B cell (primary cell): ENCODE data around the gene PML. TPM values are rescaled to one million over a fixed set of nuclear protein-coding genes. Genes with fewer than 3 reads are reported as not detected.

Experiments used
- ATAC-seq: fragments of 200-7000 bp; cut with Tn5 transposase; one replicate; pipeline ENCODE4 v1.10.0; 2021; ENCODE audit warnings: low read depth, mild to moderate bottlenecking, moderate number of reproducible peaks, moderate library complexity
- CTCF ChIA-PET: fragments of 350-600 bp; sonication (Branson Sonifier 250); formaldehyde crosslinking; loops from one replicate; lab custom pipeline; 2021; ENCODE audit warnings: antibody characterized with exemption, inconsistent platforms; lab: Charles Lee
- POLR2A ChIA-PET: fragments of 350-600 bp; sonication (Branson Sonifier 250); formaldehyde crosslinking; loops from one replicate; lab custom pipeline; 2021; ENCODE audit warnings: antibody characterized with exemption; lab: Charles Lee
- DNase-seq: peaks from one replicate; pipeline ENCODE4 v3.0.0; 2013
- H2AFZ ChIP-seq: 2 replicates; pipeline ENCODE4 v1.6.1; 2012; ENCODE audit warnings: mild to moderate bottlenecking, low read depth, low read length; ENCODE audit not compliant: insufficient read depth, poor library complexity, severe bottlenecking
- H3K27ac ChIP-seq, 2 donors: 1 replicate in 1 of 2; 2 replicates in 1 of 2; pipeline ENCODE4 v1.5.1; 2012 to 2013; ENCODE audit warnings: low read length in 2 of 2, mild to moderate bottlenecking in 2 of 2, moderate library complexity in 1 of 2
- H3K27me3 ChIP-seq, 4 experiments: fragments of 200-600 bp in 1 of 4; sonication (generic) in 1 of 4; replicated peaks in 1 of 4; 1 replicate in 2 of 4; 2 replicates in 2 of 4; pipeline versions ENCODE4 v1.6.1 to v1.7.0; 2013 to 2016; ENCODE audit warnings: low read length in 3 of 4, mild to moderate bottlenecking in 2 of 4, mixed read lengths in 1 of 4, moderate library complexity in 1 of 4; ENCODE audit not compliant: insufficient read depth in 4 of 4, control insufficient read depth in 3 of 4; ENCODE audit errors: control extremely low read depth in 1 of 4
- H3K36me3 ChIP-seq, 2 experiments: replicated peaks in 1 of 2; 1 replicate in 1 of 2; 2 replicates in 1 of 2; pipeline versions ENCODE4 v1.6.1 to v1.7.1; 2013; ENCODE audit warnings: low read length in 1 of 2; ENCODE audit not compliant: insufficient read depth in 2 of 2, control insufficient read depth in 1 of 2; ENCODE audit errors: control extremely low read depth in 1 of 2, extremely low read depth in 1 of 2
- H3K4me1 ChIP-seq, 2 donors: fragments of 200-600 bp in 1 of 2; sonication (generic) in 1 of 2; 1 replicate in 1 of 2; 2 replicates in 1 of 2; pipeline versions ENCODE4 v1.5.1 to v1.6.1; 2013 to 2017; ENCODE audit warnings: low read length in 2 of 2; ENCODE audit not compliant: control insufficient read depth in 2 of 2, insufficient read depth in 2 of 2
- H3K4me2 ChIP-seq: replicated peaks from 2 replicates; pipeline ENCODE3; 2012; ENCODE audit warnings: mild to moderate bottlenecking, low read depth, low read length; ENCODE audit not compliant: poor library complexity, severe bottlenecking
- H3K4me3 ChIP-seq, 5 experiments: fragments of 200-600 bp in 1 of 5; sonication (generic) in 1 of 5; 1 replicate in 3 of 5; 2 replicates in 2 of 5; pipeline versions ENCODE4 v1.5.1 to v1.7.0; 2011 to 2016; ENCODE audit warnings: low read length in 4 of 5, mild to moderate bottlenecking in 4 of 5, low read depth in 2 of 5, control low read depth in 1 of 5, moderate library complexity in 1 of 5; ENCODE audit not compliant: insufficient read depth in 1 of 5; ENCODE audit errors: control extremely low read depth in 1 of 5, extremely low read depth in 1 of 5
- H3K79me2 ChIP-seq: fragments of 200-600 bp; sonication (generic); one replicate; pipeline ENCODE4 v1.6.0; 2016; ENCODE audit warnings: low read length; ENCODE audit not compliant: control insufficient read depth, insufficient read depth
- H3K9ac ChIP-seq: fragments of 200-600 bp; sonication (generic); 2 replicates; pipeline ENCODE4 v1.6.1; 2017; ENCODE audit warnings: mild to moderate bottlenecking, low read length, moderate library complexity
- H3K9me3 ChIP-seq, 3 donors: one replicate each; pipeline versions ENCODE4 v1.6.1 to v1.7.1; 2013; ENCODE audit warnings: low read length in 2 of 3; ENCODE audit not compliant: control insufficient read depth in 2 of 3, insufficient read depth in 1 of 3; ENCODE audit errors: control extremely low read depth in 1 of 3
- H4K20me1 ChIP-seq: 2 replicates; pipeline ENCODE4 v1.6.0; 2012; ENCODE audit warnings: mild to moderate bottlenecking, low read length; ENCODE audit not compliant: insufficient read depth, control insufficient read depth, poor library complexity, severe bottlenecking
- H3K27ac Mint-ChIP-seq: one replicate; pipeline ENCODE4 v1.8.0; 2021; ENCODE audit warnings: mixed read lengths
- H3K27me3 Mint-ChIP-seq: one replicate; pipeline ENCODE4 v1.8.0; 2021; ENCODE audit warnings: mixed read lengths
- H3K4me1 Mint-ChIP-seq: one replicate; pipeline ENCODE4 v1.8.0; 2021; ENCODE audit warnings: mixed read lengths
- H3K4me3 Mint-ChIP-seq: one replicate; pipeline ENCODE4 v1.8.0; 2021; ENCODE audit warnings: mixed read lengths
- H3K9me3 Mint-ChIP-seq: one replicate; pipeline ENCODE4 v1.8.0; 2022; ENCODE audit warnings: mixed read lengths; ENCODE audit not compliant: insufficient read depth
- EZH2 ChIP-seq: IDR thresholded peaks from 2 replicates; pipeline ENCODE4 v1.6.1; 2012; ENCODE audit warnings: borderline replicate concordance, low read depth, mild to moderate bottlenecking, moderate library complexity, low read length; ENCODE audit not compliant: insufficient read depth, poor library complexity, severe bottlenecking
- WGBS: methylation state at CpG from one replicate; pipeline ENCODE4 v1.1.5; 2013; ENCODE audit warnings: missing lambda C conversion rate; ENCODE audit not compliant: insufficient coverage; 5-methylcytosine and 5-hydroxymethylcytosine counted together
- intact Hi-C: fragments of 100-400 bp; cut with micrococcal nuclease; formaldehyde crosslinking; loops from one replicate; pipeline ENCODE4 v1.10.0; 2022
- polyA plus RNA-seq: library from polyadenylated mRNA; depleted of rRNA; stranded (reverse); fragments of >200 nt; gene quantifications from 2 replicates; pipeline ENCODE4 v1.2.3, GENCODE V29; 2012
- total RNA-seq, 2 donors: library from RNA; stranded (reverse); fragments of 120-200 nt in 1 of 2; gene quantifications; 1 replicate in 1 of 2; 2 replicates in 1 of 2; pipeline versions ENCODE4 v1.2.3 to v1.2.4, GENCODE V29; 2013 to 2022
- TF ChIP-seq, protein P1 (sequence below): fragments of 200-600 bp; IDR thresholded peaks from one replicate; pipeline ENCODE4 v1.8.0; 2022; ENCODE audit warnings: antibody characterized with exemption, mild to moderate bottlenecking

PML gene
- total and polyA plus RNA-seq, 2 donors (not counting 1 experiment from before 2014, with no cell fraction given), result 59.2 to 66.3 TPM

GRCh38 chr15:73955861-73956742 lies 38.4 kb upstream of the PML start:
- TF ChIP-seq, protein P1, sequence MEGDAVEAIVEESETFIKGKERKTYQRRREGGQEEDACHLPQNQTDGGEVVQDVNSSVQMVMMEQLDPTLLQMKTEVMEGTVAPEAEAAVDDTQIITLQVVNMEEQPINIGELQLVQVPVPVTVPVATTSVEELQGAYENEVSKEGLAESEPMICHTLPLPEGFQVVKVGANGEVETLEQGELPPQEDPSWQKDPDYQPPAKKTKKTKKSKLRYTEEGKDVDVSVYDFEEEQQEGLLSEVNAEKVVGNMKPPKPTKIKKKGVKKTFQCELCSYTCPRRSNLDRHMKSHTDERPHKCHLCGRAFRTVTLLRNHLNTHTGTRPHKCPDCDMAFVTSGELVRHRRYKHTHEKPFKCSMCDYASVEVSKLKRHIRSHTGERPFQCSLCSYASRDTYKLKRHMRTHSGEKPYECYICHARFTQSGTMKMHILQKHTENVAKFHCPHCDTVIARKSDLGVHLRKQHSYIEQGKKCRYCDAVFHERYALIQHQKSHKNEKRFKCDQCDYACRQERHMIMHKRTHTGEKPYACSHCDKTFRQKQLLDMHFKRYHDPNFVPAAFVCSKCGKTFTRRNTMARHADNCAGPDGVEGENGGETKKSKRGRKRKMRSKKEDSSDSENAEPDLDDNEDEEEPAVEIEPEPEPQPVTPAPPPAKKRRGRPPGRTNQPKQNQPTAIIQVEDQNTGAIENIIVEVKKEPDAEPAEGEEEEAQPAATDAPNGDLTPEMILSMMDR, result no peak
- TF ChIP-seq EZH2, result no peak
- Histone ChIP-seq H3K27ac (no peak overlapping the region), H3K27me3 (peaks cover 0 to 10% (median 0%) of the 10 kb centered on the region in 4 experiments), H3K36me3 (no peaks in the 10 kb centered on the region), H2AFZ (no peak overlapping the region), H3K4me1 (peaks cover 15 to 16% of the 10 kb centered on the region in 2 donors), H3K4me2 (no peak overlapping the region), H4K20me1 (no peaks in the 10 kb centered on the region), H3K4me3 (no peak overlapping the region), H3K79me2 (no peaks in the 10 kb centered on the region), H3K9me3 (no peaks in the 10 kb centered on the region), H3K9ac (no peak overlapping the region)
- Mint-ChIP-seq H3K4me3 (no peak overlapping the region), H3K27me3 (peaks cover 12% of the 10 kb centered on the region), H3K4me1 (peaks cover 12% of the 10 kb centered on the region), H3K27ac (no peak overlapping the region), H3K9me3 (no peaks in the 10 kb centered on the region)
- POLR2A ChIA-PET, result no interaction called here
- intact Hi-C loops, result no loop called here
- WGBS, result 91% methylated on average over 8 of the region's 12 CpGs
- DNase-seq (no peak), ATAC-seq (no peak)
- CTCF ChIA-PET, result no interaction called here

DNA sequence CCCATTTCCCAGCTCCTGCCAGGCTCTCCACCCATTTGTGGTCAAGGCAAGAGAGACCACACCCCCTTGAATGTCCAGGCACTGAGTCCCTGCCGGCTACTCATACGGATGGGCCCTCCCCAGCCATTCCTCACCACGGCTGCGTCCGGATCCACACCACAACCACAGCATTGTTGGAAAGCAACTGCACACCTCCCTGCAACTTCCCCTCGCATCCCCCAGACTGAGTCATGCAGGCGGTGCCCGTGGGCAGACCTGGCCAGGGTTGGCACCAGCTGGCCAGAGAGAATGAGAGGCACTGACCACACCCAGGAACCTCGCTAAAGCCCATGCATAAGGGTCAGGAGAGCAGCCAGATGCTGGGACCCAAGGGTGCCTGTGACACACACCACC lies 37.8 kb upstream of the PML start:
- peaks cover 12% of the 10 kb centered on the region in 2 donors for H3K4me1 ChIP-seq
- Mint-ChIP-seq H3K27me3 (peaks cover 9% of the 10 kb centered on the region), H3K9me3 (no peaks in the 10 kb centered on the region), H3K4me3 (no peak overlapping the region), H3K27ac (no peak overlapping the region), H3K4me1 (peaks cover 10% of the 10 kb centered on the region)
- H4K20me1 ChIP-seq, result no peaks in the 10 kb centered on the region
- intact Hi-C loops, result no loop called here
- H3K4me2 ChIP-seq, result no peak overlapping the region
- no peak for DNase-seq
- H3K36me3 ChIP-seq, result no peaks in the 10 kb centered on the region
- no peaks in the 10 kb centered on the region for H3K79me2 ChIP-seq
- H3K27me3 ChIP-seq, result peaks cover 0 to 10% (median 0%) of the 10 kb centered on the region in 4 experiments
- TF ChIP-seq, protein P1, result no peak
- no peak for TF ChIP-seq EZH2
- H3K4me3 ChIP-seq, result no peak overlapping the region
- CTCF ChIA-PET, result interaction anchor here (1.0 kb wide), 1 partner anchor 9 kb away, joined by 4 read pairs; no protein-coding TSS in a partner anchor
- 17% methylated on average over 9 of the region's 9 CpGs for WGBS
- H3K9ac ChIP-seq, result no peak overlapping the region
- POLR2A ChIA-PET, result no interaction called here
- H3K27ac ChIP-seq, result no peak overlapping the region
- no peaks in the 10 kb centered on the region for H3K9me3 ChIP-seq
- ATAC-seq, result no peak
- H2AFZ ChIP-seq, result no peak overlapping the region
